ENCODE data around the gene ATP2C2.
"Not testable (repeated sequence)": the region's sequence is repeated elsewhere in the genome, so short reads cannot be mapped to it uniquely, and the experiment has no call there.

The ATP2C2 gene

DNA sequence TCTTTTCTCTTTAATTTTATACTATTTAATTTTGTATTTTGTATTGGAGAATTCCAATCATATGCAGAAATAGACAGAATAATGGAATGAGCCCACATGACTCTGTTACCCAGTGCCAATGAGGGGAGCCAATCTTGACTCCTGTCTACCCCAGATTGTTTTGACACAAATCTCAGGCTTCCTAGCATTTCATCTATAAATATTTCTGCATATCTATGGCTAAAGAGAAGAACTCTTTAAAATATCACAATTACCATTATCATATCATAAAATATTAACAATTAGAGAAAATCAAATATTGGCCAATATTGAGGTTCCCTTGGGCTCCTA, 23.7 kb downstream of the ATP2C2 start:
- DNase-seq (ENCODE audit: insufficient read length, low spot score) = no peak
- TF ChIP-seq, protein P1, sequence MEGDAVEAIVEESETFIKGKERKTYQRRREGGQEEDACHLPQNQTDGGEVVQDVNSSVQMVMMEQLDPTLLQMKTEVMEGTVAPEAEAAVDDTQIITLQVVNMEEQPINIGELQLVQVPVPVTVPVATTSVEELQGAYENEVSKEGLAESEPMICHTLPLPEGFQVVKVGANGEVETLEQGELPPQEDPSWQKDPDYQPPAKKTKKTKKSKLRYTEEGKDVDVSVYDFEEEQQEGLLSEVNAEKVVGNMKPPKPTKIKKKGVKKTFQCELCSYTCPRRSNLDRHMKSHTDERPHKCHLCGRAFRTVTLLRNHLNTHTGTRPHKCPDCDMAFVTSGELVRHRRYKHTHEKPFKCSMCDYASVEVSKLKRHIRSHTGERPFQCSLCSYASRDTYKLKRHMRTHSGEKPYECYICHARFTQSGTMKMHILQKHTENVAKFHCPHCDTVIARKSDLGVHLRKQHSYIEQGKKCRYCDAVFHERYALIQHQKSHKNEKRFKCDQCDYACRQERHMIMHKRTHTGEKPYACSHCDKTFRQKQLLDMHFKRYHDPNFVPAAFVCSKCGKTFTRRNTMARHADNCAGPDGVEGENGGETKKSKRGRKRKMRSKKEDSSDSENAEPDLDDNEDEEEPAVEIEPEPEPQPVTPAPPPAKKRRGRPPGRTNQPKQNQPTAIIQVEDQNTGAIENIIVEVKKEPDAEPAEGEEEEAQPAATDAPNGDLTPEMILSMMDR (IDR thresholded peaks at IDR 0.05; ENCODE audit: insufficient read depth, missing control alignments) = no peak
- FAIRE-seq = no peak

DNA sequence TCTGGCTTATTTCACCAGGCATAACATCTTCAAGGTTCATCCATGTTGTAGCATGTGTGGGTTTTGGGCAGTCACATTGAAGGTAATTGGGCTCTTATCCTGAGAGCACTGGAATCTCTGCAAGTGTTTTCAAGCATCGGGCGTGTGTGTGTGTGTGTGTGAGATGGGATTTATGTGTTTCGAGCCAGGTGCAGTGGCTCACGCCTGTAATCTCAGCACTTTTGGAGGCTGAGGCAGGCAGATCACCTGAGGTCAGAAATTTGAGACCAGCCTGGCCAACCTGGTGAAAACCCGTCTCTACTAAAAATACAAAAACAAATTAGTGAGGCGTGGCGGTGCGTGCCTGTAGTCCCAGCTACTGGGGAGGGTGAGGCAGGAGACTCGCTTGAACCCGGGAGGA, 27.7 kb downstream of the ATP2C2 start:
- not testable (repeated sequence) for DNase-seq (ENCODE audit: insufficient read length, low spot score); FAIRE-seq

DNA sequence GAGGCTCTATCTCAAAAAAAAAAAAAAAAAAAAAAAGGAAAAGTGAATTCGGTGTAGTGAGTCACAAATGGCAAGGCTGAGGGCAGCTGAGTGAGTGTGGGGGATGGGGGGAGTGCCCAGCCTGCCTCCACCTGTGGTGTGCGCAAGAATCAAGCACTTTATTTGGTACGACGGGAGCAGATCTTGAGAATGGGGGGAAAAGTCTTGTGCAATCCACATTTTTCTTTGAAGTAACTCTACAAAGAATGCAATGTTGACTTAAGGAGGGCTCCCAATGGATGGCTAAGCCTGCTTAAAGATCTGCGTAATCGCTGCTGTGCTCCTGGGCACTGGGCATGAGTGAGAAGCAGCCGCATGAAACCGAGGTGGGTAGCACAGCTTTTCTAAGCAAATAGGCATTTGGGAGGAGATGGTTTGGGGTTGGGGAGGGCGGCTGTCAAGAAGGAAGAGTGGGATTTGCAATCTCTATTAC, 28.2 kb downstream of the ATP2C2 start:
- TF ChIP-seq, protein P1 (IDR thresholded peaks at IDR 0.05; ENCODE audit: insufficient read depth, missing control alignments) = no peak
- DNase-seq (ENCODE audit: insufficient read length, low spot score) = no peak
- FAIRE-seq = no peak

DNA sequence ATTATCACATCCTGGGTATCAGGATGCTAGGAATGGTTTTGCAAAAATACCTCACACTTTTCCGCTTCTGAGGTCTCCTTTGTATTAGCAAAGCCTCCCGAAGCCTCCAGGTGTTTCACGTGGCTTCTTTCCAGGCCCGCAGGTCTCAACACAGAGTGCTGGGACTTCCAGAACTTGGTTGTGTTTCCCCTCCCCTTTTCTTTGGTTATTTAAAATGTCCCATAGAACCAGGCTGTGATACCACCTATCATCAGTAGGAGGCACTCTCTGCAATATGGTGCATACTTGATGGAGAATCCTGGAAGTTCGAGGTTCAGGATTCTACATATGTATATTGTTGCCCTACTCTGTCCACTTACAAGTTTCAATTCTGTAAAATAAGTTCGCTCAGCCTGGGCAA, 28.8 kb downstream of the ATP2C2 start:
- TF ChIP-seq, protein P1 (IDR thresholded peaks at IDR 0.05; ENCODE audit: insufficient read depth, missing control alignments) = no peak
- DNase-seq (ENCODE audit: insufficient read length, low spot score) (no peak), FAIRE-seq (no peak)

DNA sequence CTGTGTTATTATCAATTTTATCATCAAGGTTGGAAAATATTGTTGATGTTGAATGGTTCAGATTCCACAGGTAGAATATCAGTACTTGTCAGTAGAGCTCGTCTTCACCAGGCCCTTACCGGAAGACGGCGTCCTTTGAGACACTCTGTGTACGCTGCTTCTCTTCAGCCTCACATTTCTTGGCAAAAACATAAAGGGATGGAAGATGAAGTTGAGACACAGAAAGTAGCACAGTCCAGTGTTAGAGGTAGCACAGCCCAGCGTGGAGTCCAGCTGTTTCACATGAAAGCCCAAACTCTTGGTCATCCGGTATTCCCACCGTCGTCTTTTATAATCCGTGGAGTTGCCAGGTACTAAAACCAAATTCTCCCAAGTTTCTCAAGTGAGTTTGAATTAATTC, 30.4 kb downstream of the ATP2C2 start:
- FAIRE-seq = no peak
- TF ChIP-seq, protein P1 (IDR thresholded peaks at IDR 0.05; ENCODE audit: insufficient read depth, missing control alignments) = no peak
- no peak for DNase-seq (ENCODE audit: insufficient read length, low spot score)

DNA sequence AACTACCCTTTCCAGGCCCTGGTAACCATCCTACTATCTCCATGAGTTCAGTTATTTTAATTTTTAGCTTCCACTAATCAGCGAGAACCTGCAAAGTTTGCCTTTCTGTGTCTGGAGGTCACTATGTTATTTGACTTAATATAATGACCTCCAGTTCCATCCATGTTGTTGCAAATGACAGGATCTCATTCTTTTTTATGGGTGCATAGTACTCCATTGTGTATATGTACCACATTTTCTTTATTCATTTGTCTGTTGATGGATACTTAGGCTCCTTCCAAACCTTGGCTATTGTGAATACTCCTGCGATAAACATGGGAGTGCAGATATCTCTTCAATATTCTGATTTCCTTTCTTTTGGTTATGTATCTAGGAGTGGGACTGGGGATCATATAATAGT, 31.6 kb downstream of the ATP2C2 start:
- DNase-seq (ENCODE audit: insufficient read length, low spot score); FAIRE-seq: not testable (repeated sequence)

DNA sequence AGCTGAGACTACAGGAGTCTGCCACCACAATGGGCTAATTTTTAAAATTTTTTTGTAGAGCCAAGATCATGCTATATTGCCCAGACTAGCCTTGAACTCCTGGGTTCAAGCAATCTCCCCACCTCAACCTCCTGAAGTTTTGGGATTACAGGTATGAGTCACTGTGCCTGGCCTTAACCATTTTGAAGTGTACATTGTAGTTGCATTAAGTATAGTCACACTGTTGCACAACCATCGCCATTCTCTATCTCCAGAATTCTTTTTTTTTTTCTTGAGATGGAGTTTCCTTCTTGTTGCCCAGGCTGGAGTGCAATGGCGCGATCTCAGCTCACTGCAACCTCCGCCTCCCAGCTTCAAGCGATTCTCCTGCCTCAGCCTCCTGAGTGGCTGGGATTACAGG, 35.1 kb downstream of the ATP2C2 start:
- FAIRE-seq; DNase-seq (ENCODE audit: insufficient read length, low spot score): not testable (repeated sequence)

DNA sequence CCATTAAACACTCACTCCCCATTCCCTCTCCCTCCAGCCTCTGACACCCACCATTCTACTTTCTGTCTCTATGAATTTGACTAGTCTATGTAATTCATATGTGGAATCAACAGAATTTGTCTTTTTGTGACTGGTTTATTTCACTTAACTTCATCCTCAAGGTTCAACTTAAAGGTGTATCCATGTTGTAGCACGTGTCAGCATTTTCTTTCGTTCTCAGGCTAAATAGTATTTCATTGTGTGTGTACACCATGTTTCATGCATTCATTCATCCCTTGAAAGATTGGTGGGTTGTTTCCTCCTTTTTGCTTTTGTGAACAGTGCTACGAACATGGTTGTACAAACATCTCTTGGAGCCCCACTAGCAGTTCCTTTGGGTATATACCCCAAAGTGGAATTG, 36.0 kb downstream of the ATP2C2 start:
- TF ChIP-seq, protein P1 (IDR thresholded peaks at IDR 0.05; ENCODE audit: insufficient read depth, missing control alignments) = no peak
- DNase-seq (ENCODE audit: insufficient read length, low spot score) = no peak
- no peak for FAIRE-seq

DNA sequence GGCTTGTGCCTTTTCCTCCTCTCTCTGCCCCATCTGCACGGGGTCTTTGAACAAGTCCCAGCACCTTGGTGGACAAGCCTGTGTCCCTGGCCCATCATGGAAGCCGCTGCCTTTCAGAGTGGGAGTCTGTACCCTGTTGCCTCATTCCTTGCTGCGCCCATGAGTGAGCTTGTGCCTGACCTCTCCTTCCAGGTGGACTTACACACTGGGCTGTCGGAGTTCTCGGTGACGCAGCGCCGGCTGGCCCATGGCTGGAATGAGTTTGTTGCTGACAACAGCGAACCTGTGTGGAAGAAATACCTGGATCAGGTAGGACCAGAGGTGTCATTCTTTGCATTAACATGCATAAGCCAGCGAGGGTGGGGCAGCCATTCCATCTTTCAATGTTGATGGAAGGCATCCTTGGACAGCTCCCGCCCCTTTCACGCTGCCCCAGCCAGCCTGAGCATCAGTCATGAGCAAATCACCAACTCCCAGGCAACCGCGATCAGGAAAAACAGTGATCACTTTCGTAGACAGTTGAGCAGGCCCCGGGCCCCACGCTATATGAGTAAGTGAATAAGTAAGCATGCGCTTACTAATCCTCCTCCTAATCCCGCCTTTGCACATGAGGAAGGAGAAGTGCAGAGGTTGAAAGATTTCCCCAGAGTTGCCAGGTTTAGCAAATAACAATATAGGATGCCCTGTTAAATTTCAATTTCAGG, 36.8 kb downstream of the ATP2C2 start:
- TF ChIP-seq, protein P1 (IDR thresholded peaks at IDR 0.05; ENCODE audit: insufficient read depth, missing control alignments) = no peak
- FAIRE-seq = no peak
- no peak for DNase-seq (ENCODE audit: insufficient read length, low spot score)

Measured in D721Med (cell line).